Measurements from ENCODE around the gene TCTA. TPM values are rescaled to one million over a fixed set of nuclear protein-coding genes. Genes with fewer than 3 reads are reported as not detected.
"Not testable (repeated sequence)": the region's sequence is repeated elsewhere in the genome, so short reads cannot be mapped to it uniquely, and the experiment has no call there.

Gene TCTA
- total RNA-seq (2014; rRNA removed; shearing (Covaris generic)), result 17.7 and 19.8 TPM in 2 replicates
- polyA plus RNA-seq (2015; cell fraction: cytosol; rRNA removed), result 38.4 and 39.3 TPM in 2 replicates
- polyA plus RNA-seq (2015; cell fraction: nucleus; rRNA removed), result 24.1 and 31.9 TPM in 2 replicates

- in situ Hi-C loops (cut with HindIII; ENCODE audit: low pct_unique_long_range_greater_than_20kb, low sequenced_read_pairs), result no loop called here
- peak; percentile 100 for DNase-seq (ENCODE audit: low read depth, low spot score)
Measured at GRCh38 chr3:49411968-49412631, at the start of gene TCTA, which contains the start of gene RHOA. Gene TCTA, plus strand, starts transcription at chr3:49412423. Its CDS starts 4 bp downstream, at chr3:49412427. Gene RHOA, minus strand, starts transcription at chr3:49411976. Its CDS starts 36,387 bp downstream, at chr3:49375589.

- in situ Hi-C loops (cut with HindIII; ENCODE audit: low pct_unique_long_range_greater_than_20kb, low sequenced_read_pairs), result no loop called here
- DNase-seq (ENCODE audit: low read depth, low spot score), result no peak
Measured at GRCh38 chr3:49362561-49362960, 49.7 kb upstream of the TCTA start.

DNA sequence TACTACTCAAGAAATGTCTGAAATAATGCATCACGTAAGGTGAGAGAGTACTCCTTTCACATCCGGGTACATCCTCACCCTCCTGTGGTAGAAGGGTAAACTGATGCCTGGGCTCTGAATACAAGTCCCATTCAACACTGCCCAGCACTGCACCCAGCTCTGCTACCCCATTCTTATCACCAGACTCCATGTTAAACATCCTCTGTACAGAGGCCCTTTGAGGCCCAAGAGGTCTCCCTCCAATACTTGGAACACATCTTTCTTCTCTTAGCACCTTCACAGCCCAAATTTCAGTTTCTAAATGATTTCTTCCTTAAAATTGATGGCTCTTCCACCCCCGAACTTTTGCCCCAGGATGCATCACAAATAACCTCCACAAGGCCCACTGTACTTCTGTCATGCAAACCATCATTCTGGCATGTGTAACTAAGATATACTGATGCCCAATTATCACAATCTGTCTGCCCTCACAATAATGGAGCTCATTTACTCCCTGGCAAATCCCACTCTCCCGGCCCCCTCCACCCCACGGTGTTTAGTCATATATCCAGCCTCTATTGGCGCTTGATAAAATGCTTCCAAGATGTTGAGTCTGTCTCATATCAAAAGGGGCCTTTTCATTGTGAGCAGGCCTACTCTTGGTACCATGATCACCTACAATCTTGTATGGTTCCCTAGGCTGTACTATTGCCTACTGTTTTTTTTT lies 41.5 kb upstream of the TCTA start:
- in situ Hi-C loops (cut with HindIII; ENCODE audit: low pct_unique_long_range_greater_than_20kb, low sequenced_read_pairs), result no loop called here

GRCh38 chr3:49371946-49372345 lies 40.3 kb upstream of the TCTA start:
- no peak for DNase-seq (ENCODE audit: low read depth, low spot score)
- in situ Hi-C loops (cut with HindIII; ENCODE audit: low pct_unique_long_range_greater_than_20kb, low sequenced_read_pairs), result no loop called here

More for the DNA sequence above, 41.5 kb upstream of the TCTA start:
- DNase-seq (ENCODE audit: low read depth, low spot score), result no peak

GRCh38 chr3:49377483-49377882 lies 34.7 kb upstream of the TCTA start:
- no peak for DNase-seq (ENCODE audit: low read depth, low spot score)

GRCh38 chr3:49378249-49378895 lies 33.9 kb upstream of the TCTA start:
- no peak for DNase-seq (ENCODE audit: low read depth, low spot score)
- in situ Hi-C loops (cut with HindIII; ENCODE audit: low pct_unique_long_range_greater_than_20kb, low sequenced_read_pairs), result no loop called here

More at GRCh38 chr3:49377483-49377882, 34.7 kb upstream of the TCTA start:
- in situ Hi-C loops (cut with HindIII; ENCODE audit: low pct_unique_long_range_greater_than_20kb, low sequenced_read_pairs), result no loop called here

DNA sequence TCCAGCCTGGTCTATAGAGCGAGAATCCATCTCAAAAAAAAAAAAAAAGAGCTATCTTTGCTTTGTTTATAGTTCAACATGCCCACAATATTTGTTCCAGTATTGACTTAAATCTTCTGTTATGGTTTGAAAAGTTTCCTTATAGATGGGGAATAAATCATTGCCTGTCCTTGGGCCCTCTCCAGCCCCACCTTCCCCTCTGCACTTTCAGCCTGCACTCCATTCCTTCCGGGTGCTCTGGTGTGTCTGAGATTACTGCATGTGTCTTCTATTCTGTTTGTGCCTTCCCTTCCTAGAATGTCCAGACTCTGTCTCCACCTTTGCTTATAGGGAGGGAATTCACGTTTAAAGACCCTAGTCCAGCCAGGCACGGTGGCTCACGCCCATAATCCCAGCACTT lies 28.8 kb upstream of the TCTA start:
- DNase-seq (ENCODE audit: low read depth, low spot score), result no peak
- in situ Hi-C loops (cut with HindIII; ENCODE audit: low pct_unique_long_range_greater_than_20kb, low sequenced_read_pairs), result no loop called here

GRCh38 chr3:49385617-49386016 lies 26.6 kb upstream of the TCTA start:
- in situ Hi-C loops (cut with HindIII; ENCODE audit: low pct_unique_long_range_greater_than_20kb, low sequenced_read_pairs), result no loop called here

DNA sequence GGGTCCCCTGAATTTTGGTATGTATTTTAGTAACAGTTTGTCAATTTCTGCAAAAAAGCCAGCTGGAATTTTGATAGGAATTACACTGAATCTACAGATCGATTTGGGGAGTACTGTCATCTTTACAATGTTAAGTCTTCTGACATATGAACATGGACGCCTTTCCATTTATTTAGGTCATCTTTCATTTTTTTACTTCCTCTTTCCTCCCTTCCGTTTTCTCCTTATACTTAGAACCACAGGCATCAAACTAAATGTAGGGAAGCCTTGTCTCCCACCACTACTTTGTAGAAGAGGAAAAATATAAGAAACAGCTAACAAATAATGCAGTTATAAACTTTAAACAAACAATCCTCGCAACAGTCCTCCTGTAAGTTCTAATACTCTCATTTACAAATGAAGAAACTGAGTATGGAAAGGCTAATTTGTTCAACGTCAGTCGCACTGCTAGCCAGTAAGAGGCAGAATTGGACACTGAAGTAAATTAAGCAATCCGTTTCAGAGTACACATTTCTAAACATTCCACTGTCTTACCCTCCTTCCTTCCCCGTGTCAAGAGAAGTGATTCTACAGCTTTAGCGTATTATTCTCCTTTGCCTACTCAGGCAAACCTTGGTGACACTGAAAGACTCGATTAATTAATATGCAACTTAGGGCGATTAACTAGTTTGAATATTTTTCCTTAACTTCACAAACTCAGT lies 26.0 kb upstream of the TCTA start:
- DNase-seq (ENCODE audit: low read depth, low spot score), result no peak
- in situ Hi-C loops (cut with HindIII; ENCODE audit: low pct_unique_long_range_greater_than_20kb, low sequenced_read_pairs), result no loop called here

More at GRCh38 chr3:49385617-49386016, 26.6 kb upstream of the TCTA start:
- no peak for DNase-seq (ENCODE audit: low read depth, low spot score)

GRCh38 chr3:49387721-49388120 lies 24.5 kb upstream of the TCTA start:
- in situ Hi-C loops (cut with HindIII; ENCODE audit: low pct_unique_long_range_greater_than_20kb, low sequenced_read_pairs), result no loop called here
- DNase-seq (ENCODE audit: low read depth, low spot score), result no peak

DNA sequence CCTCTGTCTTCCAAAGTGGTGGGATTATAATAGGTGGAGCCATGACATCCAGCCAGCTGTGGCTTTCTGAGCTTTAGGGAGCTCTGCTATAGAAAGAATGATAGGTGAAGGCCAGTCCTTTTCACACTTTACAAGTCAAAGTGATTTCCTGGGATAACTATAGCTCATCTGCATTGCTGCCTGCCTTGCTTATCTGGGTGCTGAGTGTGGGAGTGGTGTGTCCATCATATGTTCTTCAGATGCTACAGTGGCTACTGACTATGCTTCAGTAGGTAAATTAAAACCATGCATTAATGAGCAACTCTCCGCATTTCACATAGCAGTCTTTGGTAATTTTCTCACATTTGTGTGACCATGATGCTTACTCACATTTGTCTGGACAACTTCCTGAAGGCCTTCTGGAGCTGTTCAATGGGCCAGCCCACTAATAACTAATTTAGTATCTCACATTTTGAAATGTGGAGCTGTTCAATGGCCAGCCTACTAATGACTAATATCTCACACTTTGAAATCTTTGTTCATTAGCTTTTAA lies 23.9 kb upstream of the TCTA start:
- DNase-seq (ENCODE audit: low read depth, low spot score), result no peak
- in situ Hi-C loops (cut with HindIII; ENCODE audit: low pct_unique_long_range_greater_than_20kb, low sequenced_read_pairs), result no loop called here

GRCh38 chr3:49389297-49389696 lies 22.9 kb upstream of the TCTA start:
- no peak for DNase-seq (ENCODE audit: low read depth, low spot score)
- in situ Hi-C loops (cut with HindIII; ENCODE audit: low pct_unique_long_range_greater_than_20kb, low sequenced_read_pairs), result no loop called here

GRCh38 chr3:49391310-49391709 lies 20.9 kb upstream of the TCTA start:
- DNase-seq (ENCODE audit: low read depth, low spot score), result not testable (repeated sequence)

DNA sequence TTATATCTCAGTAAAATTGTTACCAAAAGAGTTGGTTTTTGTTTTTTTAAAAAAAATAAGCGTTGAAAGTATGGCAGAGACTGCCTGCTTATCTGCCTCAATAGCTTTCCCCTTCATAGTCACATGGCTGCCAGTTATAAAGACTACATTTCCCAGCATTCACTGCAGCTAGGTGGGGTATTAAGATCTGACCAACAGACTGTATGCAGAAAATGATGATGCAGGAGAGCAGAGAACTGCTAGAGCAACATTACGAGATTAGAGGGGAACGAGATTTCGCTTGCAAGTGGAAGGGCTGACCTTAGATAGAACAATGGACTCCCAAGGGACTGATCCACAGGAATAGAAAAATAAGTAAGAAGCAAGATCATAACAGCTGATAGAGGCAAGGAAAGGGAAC lies 14.8 kb upstream of the TCTA start:
- in situ Hi-C loops (cut with HindIII; ENCODE audit: low pct_unique_long_range_greater_than_20kb, low sequenced_read_pairs), result no loop called here
- peak; percentile 89 for DNase-seq (ENCODE audit: low read depth, low spot score)

More at GRCh38 chr3:49391310-49391709, 20.9 kb upstream of the TCTA start:
- in situ Hi-C loops (cut with HindIII; ENCODE audit: low pct_unique_long_range_greater_than_20kb, low sequenced_read_pairs), result not testable (repeated sequence)

- no peak for DNase-seq (ENCODE audit: low read depth, low spot score)
- in situ Hi-C loops (cut with HindIII; ENCODE audit: low pct_unique_long_range_greater_than_20kb, low sequenced_read_pairs), result no loop called here
Measured at GRCh38 chr3:49399461-49399860, 12.8 kb upstream of the TCTA start.

DNA sequence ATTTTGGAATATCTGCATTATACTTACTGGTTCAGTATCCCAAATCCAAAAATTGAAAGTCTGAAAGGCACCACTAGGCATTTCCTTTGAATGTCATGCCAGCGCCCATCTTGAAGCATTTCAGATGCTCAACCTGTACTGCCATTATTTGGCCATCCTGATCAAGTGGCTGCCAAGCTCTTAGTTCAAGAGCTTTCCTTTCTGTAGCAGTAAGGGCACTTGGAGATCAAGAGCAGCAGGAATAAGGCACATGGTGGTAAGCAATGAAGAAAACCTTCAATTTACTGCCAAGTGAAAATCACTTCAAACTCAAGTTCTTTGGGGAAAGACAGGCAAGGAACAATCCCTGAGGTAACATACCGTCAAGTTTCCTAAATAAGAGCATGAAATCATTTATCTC lies 10.5 kb upstream of the TCTA start:
- in situ Hi-C loops (cut with HindIII; ENCODE audit: low pct_unique_long_range_greater_than_20kb, low sequenced_read_pairs), result no loop called here
- no peak for DNase-seq (ENCODE audit: low read depth, low spot score)

- in situ Hi-C loops (cut with HindIII; ENCODE audit: low pct_unique_long_range_greater_than_20kb, low sequenced_read_pairs), result no loop called here
- no peak for DNase-seq (ENCODE audit: low read depth, low spot score)
Measured at GRCh38 chr3:49403891-49404290, 8.3 kb upstream of the TCTA start.

Data from SK-MEL-5 (cell line).